ENCODE results near the gene SDF4.

The SDF4 gene

GRCh38 chr1:1175221-1176062, 56.4 kb downstream of the SDF4 start:
- no peak for DNase-seq
- in situ Hi-C loops (cut with HindIII; ENCODE audit: low pct_ligation_motif_present, low pct_unique_long_range_greater_than_20kb, low sequenced_read_pairs) = no loop called here

DNA sequence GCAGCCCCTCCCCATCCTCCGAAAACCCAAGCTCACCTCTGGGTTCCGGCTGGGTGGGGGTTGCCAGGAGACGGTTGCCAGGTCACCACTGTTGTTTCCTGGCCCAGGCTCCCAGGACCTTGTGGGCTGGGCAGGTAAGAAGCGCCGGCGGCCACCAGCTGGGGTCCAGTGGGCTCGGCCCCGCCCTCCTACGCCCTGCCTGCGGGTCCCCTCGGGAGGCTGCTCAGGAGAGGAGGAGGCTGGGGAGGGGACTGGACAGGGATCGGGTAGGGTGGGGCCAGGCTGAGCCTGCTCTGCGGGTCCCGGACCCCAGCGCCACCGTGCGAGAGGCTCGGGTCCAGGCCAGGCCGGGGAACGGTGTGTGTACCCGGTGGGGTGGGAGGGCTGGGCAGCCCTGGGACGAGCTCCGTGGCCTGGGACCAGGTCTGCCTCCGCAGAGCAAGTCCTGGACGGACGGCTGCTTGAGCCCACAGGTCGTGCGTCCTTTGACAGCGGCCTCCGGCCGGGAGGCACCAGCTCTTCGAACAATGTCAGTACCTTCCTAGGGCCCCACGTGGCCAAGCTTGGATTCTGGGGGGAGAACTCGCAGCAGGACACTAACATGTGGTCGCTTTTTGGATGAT, 57.9 kb downstream of the SDF4 start, which contains the start of gene TTLL10:
Gene TTLL10 (plus strand): TSS at position 88 of the 623 bp plus-strand sequence. CDS start 5,336 bp downstream, outside the sequence.
- in situ Hi-C loops (cut with HindIII; ENCODE audit: low pct_ligation_motif_present, low pct_unique_long_range_greater_than_20kb, low sequenced_read_pairs) = no loop called here
- no peak for DNase-seq

DNA sequence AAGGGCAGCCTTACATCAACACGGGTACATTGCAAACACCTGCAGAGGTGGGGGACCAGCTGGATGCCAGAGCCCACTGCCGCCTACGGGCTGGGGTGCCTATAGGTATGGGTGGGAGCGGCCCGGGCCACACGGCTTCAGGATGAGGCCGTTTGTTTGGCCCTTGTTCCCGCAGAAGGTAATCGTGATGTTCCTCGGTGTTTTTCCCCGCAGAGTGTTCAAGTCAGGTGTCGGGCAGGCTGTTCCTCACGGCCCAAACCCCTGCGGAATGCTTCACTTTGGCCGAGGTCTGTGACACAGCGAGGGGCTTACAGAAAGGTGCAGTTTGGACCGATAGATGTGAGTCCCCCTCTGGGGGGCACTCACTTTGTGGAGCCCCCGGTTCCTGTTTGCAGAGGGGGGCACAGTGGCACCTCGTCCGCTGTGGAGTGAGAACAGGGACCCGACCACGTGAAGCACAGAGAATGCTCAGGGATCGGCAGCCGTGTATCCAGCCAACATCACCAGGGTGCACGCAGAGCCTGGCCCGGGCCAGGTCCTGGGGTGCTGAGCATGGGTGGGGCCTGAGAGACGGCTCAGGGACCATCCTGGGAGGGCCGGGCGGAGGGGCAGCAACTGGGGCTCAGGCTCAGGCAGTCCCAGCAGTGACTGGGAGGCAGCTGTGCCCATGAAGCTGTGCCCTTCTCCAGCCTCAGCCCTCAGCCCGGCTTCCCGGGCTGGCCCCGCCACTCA, 58.6 kb downstream of the SDF4 start:
- no peak for DNase-seq
- in situ Hi-C loops (cut with HindIII; ENCODE audit: low pct_ligation_motif_present, low pct_unique_long_range_greater_than_20kb, low sequenced_read_pairs) = no loop called here

- no peak for DNase-seq
- in situ Hi-C loops (cut with HindIII; ENCODE audit: low pct_ligation_motif_present, low pct_unique_long_range_greater_than_20kb, low sequenced_read_pairs) = no loop called here
Observed at GRCh38 chr1:1171546-1172340, 60.1 kb downstream of the SDF4 start.

DNA sequence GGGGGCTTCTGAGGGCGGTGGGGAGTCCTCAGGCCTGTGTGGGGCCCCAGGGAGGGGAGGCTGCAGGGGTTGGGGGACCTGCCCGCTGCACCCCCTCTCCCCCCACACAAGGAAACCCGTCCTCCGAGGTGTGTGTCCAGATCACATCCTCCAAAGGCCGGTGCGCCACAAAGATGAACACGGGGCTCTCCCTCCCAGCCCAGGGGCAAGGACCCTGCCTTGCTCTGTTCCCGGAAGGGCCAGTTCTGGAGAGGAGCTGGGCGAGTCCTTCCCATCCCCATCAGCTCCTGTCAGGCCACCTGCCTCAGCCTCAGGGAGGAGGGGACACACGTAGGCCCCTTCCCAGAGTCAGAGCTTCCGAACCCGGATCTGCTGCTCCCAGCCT, 60.6 kb downstream of the SDF4 start:
- no peak for DNase-seq
- in situ Hi-C loops (cut with HindIII; ENCODE audit: low pct_ligation_motif_present, low pct_unique_long_range_greater_than_20kb, low sequenced_read_pairs) = no loop called here

DNA sequence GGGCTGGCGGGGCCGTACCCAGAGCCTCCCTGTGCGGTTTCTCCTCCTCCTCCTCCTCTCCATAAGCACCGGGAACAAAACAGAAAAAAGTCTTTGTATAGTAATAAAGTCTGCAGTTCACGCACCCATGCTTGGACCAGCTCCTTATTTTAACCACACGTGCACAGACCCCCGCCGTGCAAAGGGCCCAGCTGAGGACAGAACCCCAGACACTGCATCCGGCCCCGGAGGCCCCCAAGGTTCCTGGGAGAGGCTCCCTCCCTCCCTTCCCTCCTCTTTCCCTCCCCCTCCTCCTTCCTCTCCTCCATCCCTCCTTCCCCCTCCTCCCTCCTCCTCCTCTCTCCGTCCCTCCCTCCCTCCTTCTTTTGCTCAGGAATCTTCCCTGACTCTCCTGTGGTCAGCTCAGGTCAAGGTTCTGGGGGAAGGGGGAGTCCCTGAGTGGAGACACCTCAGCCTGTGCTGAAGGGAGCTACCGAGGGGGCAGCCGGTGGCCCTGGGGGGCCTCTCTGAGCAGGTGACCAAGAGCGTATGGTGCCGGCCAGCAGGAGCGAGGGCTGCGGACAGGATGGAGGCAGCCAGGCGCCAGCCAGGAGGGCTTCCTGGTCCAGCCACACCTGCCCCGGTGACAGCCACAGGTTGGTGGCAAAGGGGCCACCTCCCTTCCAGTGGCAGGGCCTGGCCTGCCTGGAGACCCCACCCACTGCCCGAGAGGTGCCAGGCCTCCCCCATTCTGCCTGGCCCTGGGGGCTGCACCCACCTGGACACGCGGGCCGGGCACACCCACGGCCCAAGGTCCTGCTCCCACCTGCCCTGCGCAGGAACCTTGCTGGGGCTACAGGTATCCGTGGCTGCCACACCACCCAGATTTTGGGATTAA, 61.3 kb downstream of the SDF4 start:
- in situ Hi-C loops (cut with HindIII; ENCODE audit: low pct_ligation_motif_present, low pct_unique_long_range_greater_than_20kb, low sequenced_read_pairs) = no loop called here
- DNase-seq = no peak

DNA sequence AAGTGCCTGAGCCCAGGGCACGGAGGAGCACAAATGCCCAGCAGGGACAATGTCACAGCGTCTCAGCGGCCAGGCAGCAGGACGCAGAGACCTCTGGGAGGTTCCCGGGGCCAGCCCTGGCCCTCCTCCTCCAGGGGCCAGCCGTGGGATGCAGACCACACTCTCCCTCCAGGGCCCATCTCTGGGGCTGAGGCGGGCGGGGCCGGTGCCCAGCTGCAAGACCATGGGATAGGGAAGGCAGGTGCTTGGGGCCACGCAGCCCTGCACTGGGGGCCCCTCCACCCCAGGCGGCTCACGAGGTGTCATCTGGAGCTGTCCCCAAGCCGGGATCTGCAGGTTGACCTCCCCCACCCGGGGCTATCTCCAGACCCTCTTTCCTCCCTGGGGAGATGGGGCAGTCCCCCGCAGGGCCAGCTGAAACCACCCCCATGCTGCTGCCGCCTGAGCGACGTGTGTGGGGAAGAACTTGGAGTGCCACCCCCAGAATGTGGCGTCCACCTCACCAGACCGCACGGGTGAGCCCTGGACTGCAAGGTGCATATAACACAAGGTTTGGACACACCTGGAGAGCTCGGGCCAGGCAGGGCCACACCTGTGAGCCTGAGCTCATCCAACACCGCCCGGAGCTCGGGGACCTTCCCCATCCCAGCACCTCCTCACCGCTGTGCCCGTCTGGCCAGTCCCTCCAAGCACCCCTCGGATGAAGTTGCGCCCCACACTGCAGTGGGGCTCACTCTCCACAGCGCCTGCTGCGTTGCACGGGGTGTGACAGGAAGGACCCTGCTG, 62.2 kb downstream of the SDF4 start:
- in situ Hi-C loops (cut with HindIII; ENCODE audit: low pct_ligation_motif_present, low pct_unique_long_range_greater_than_20kb, low sequenced_read_pairs) = no loop called here
- no peak for DNase-seq

DNA sequence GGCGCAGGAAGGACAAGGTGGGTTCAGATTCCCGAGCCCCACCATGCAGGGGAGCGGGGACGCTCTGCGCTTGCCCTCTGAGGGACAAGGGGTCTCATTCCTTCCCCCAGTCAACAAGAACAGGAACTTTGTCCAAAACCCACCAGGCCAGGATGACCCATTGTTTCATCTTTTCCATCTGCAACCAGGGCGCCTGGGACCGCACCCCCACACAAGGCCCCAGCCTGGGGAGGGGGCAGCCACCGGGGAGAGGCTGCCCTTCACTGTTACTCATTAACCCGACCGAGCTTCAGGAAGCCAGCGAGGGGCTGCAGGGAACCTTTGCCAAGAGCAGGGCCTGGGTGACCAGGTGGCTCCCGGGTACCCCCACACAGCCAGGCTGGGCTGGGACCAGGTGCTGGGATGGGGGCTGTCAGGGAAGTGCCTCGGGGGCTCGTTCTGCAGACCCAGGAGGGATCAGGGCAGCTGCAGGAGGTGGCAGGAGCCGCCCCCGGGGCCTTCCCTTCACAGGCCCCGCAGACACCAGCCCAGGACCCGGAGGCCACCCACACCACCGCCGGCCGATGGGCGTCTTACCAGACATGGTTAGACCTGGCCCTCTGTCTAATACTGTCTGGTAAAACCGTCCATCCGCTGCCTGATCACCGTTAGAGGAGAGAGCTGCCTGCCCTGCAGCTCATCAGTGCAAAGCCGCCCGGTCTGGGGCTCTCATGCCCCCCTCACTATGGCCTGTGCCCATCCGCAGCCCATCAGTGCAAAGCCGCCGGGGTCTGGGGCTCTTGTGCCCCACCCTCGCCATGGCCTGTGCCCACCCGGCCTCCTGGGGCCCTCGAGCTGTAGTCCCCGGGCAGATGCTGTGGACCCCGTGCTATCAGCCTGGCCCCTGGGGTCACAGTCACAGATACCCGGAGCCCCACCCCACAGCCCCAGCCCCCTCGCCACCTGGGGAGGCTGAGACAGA, 63.1 kb downstream of the SDF4 start:
- no peak for DNase-seq
- in situ Hi-C loops (cut with HindIII; ENCODE audit: low pct_ligation_motif_present, low pct_unique_long_range_greater_than_20kb, low sequenced_read_pairs) = no loop called here

DNA sequence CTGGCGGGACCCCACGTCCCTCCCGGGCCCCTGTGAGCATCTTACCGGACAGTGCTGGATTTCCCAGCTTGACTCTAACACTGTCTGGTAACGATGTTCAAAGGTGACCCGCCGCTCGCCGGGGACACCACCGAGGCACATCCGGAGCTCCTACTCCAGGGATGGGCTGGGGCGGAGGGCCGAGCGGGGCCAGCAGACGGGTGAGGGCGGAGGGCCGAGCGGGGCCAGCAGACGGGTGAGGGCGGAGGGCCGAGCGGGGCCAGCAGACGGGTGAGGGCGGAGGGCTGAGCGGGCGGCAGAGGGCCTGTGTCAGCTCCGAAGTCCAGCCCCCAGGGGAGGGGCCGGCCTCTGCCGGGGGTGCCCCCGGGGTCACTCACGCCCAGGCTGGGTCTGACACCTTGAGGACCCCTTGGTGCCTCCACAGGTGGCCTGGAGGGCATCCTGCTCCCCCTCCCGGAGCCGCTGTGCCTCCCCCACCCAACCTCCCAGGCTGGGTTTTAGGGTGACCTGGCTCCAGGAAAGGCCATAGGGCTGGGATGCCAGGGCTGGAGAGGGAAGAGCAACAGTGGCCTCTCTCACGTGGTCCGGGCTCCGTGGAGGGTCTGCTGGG, 63.9 kb downstream of the SDF4 start:
- DNase-seq = no peak
- in situ Hi-C loops (cut with HindIII; ENCODE audit: low pct_ligation_motif_present, low pct_unique_long_range_greater_than_20kb, low sequenced_read_pairs) = no loop called here

DNA sequence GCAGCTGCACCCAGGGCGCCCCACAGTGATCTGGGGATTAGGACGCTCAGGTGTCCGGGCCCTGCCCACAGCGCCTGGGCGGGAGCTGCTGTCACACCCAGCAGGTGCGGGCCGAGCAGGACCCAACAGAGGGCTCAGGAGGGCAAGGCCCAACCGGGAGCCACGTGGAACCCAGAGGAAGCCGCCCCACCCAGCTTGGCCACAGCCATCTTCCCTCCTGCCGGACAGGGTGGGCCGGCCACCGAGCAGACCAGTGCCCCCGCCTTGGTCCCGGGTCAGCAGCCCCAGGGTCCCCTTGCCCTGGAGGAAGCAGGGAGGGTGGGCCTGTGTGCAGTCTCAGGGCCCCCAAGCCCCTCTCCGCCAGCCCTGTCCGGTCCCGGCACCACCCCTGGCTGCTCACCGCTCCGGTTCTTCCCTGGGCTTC, 64.4 kb downstream of the SDF4 start:
- in situ Hi-C loops (cut with HindIII; ENCODE audit: low pct_ligation_motif_present, low pct_unique_long_range_greater_than_20kb, low sequenced_read_pairs) = no loop called here
- DNase-seq = no peak
